ENCODE data around the gene PDXK. TPM values are rescaled to one million over a fixed set of nuclear protein-coding genes. Genes with fewer than 3 reads are reported as not detected.

PDXK gene
- total and polyA plus RNA-seq, 9 of the 15 experiments (the other 6 are each of a cell fraction or from before 2014, with no cell fraction given), result 5.6 to 162 (median 76.5) TPM

GRCh38 chr21:43789276-43790009, 70.5 kb downstream of the PDXK start, which contains the start of gene RRP1 (continued):
- TF ChIP-seq NRF1 (conservative IDR thresholded peaks at IDR 0.05 in 1 of 2, IDR thresholded peaks at IDR 0.05 in 1 of 2) (peak; percentile 99), IRF9 (tag; IDR thresholded peaks at IDR 0.05) (no peak), NCOA1 (IDR thresholded peaks at IDR 0.05; ENCODE audit: low read depth) (no peak), JUND (IDR thresholded peaks at IDR 0.05; ENCODE audit: borderline replicate concordance, low read depth, low read length) (peak; percentile 85), JUND (tag; IDR thresholded peaks at IDR 0.05; ENCODE audit: borderline replicate concordance, low read depth, low read length) (no peak; the same call in 2 of the 3 replicates), ZNF699 (CRISPR knock-in tag; IDR thresholded peaks at IDR 0.05; ENCODE audit: insufficient replicate concordance) (no peak), BRCA1 (IDR thresholded peaks at IDR 0.05) (no peak), BRCA1 (CRISPR knock-in tag; IDR thresholded peaks at IDR 0.05) (no peak), STAT6 (CRISPR knock-in tag; IDR thresholded peaks at IDR 0.05) (peak; percentile 84; the same call in 1 of the 2 replicates), HDAC6 (IDR thresholded peaks at IDR 0.05; ENCODE audit: low read depth, low read length) (no peak), PHF20 (IDR thresholded peaks at IDR 0.05; ENCODE audit: partially characterized antibody) (peak; percentile 92), SOX6 (IDR thresholded peaks at IDR 0.05) (peak; percentile 37; the same call in 1 of the 2 replicates), CEBPZ (IDR thresholded peaks at IDR 0.05; ENCODE audit: borderline replicate concordance, low read depth, low read length) (no peak), USF2 (CRISPR knock-in tag; IDR thresholded peaks at IDR 0.05) (no peak), ZNF696 (CRISPR knock-in tag; conservative IDR thresholded peaks at IDR 0.05) (no peak), BCOR (IDR thresholded peaks at IDR 0.05) (no peak), MAFK (IDR thresholded peaks at IDR 0.05; ENCODE audit: low read length) (peak; percentile 32), NFE2L1 (tag; IDR thresholded peaks at IDR 0.05; ENCODE audit: borderline replicate concordance, low read depth) (no peak), MLX (CRISPR knock-in tag; conservative IDR thresholded peaks at IDR 0.05) (no peak), DNMT1 (IDR thresholded peaks at IDR 0.05) (no peak)

All from K562 (cell line).